Measurements from ENCODE around the gene CHD9.

Gene CHD9

DNA sequence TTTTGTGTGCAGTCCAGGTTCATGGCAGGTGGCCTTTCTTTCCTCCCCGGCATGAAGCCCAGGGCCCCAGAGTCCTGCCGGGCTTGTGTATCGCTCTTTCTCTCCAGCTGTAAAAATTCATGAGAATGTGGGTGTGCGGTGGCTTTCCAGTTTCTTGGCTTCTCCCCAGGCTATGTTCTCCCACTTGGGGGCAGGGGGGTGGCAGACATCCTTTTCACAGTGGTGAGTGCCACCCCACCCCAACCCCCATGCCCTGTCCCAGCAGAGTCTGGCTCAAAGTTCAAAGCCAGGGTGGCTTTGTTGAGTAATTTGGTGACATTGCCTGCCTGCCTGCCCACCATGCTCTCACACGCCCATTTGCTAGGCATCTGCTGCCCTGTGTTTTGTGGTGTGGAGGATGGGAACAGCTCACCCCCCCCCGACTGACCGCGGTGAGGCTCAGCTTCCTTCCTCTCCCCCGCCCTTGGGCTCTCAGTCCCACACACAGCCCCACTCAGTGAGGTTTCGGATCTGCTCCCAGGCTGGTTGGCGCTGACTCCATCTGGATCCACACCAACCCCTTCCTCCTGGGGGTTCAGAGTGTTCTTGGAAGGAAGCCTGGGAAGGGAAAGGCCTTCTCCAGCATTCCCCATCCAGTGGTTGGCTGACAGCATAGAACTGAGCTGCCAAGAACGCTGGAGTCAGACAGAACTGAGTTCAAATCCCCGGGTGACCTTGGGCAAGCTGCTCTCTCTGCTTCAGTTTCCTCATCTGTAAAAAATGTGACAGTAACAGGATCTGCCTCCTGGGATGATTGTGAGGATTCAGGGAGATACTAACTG, 36.0 kb downstream of the CHD9 start:
- no peak overlapping the region for H3K4me3 ChIP-seq (ENCODE audit: low read depth, low read length)
- TF ChIP-seq, protein P1, sequence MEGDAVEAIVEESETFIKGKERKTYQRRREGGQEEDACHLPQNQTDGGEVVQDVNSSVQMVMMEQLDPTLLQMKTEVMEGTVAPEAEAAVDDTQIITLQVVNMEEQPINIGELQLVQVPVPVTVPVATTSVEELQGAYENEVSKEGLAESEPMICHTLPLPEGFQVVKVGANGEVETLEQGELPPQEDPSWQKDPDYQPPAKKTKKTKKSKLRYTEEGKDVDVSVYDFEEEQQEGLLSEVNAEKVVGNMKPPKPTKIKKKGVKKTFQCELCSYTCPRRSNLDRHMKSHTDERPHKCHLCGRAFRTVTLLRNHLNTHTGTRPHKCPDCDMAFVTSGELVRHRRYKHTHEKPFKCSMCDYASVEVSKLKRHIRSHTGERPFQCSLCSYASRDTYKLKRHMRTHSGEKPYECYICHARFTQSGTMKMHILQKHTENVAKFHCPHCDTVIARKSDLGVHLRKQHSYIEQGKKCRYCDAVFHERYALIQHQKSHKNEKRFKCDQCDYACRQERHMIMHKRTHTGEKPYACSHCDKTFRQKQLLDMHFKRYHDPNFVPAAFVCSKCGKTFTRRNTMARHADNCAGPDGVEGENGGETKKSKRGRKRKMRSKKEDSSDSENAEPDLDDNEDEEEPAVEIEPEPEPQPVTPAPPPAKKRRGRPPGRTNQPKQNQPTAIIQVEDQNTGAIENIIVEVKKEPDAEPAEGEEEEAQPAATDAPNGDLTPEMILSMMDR (IDR thresholded peaks at IDR 0.05; ENCODE audit: low read depth, low read length): no peak
- in situ Hi-C loops (cut with HindIII; ENCODE audit: low sequenced_read_pairs): no loop called here
- DNase-seq (ENCODE audit: low read depth, low spot score): peak; percentile 99

DNA sequence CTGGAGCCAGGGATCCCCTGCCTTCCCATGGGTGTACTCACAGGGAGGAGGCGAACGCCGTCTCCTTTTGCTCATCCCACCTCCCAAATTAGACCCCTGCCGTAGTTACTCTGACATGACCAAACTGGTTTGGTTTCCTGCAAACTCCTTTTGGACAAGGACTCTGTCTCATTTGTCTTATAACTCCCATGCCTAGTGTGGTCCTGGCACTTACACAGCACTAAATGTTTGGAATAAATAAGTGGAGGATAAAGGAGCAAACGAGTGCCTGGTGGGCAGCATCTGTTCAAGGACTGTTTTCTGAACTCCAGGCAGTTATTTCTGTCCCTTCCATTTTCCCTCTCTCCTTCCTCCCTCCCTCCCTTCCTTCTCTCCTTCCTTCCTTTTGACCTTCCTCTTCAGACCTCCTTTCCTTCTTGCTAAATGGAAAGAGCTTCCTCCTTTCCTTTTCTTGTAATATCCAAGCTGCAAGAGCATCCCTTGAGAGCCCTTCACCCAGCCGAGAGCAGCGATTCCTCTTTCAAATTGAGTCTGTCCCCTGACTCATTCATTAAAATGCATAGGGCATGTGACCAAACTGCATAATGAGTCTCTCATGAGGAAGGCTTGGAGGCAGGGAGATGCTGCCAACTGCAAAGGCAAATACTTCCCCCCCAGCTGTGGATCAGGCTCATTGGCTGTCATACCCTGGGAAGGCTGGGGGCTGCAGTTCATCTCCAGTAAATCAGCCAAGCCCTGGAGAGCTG, 36.8 kb downstream of the CHD9 start:
- no peak overlapping the region for H3K4me3 ChIP-seq (ENCODE audit: low read depth, low read length)
- TF ChIP-seq, protein P1 (IDR thresholded peaks at IDR 0.05; ENCODE audit: low read depth, low read length): no peak
- DNase-seq (ENCODE audit: low read depth, low spot score): peak; percentile 94
- in situ Hi-C loops (cut with HindIII; ENCODE audit: low sequenced_read_pairs): no loop called here

DNA sequence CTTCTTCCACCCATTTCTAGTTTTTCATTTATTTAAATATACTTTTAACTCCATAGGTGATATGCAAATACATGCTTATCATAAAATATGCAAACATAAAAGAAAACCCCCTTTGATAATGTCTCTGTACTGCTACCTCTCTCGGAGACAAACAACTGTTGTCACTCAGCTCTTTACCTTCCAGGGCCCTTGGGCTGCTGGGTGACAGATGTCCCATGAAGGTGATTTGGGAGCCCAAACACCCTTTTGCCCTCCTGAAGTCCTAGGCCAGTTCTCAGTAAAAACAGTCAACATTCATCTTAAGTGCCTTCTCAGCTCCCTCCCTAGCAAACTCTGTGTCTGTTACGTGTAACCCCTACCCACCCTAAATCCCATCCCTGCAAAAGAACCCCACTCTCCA, 37.5 kb downstream of the CHD9 start:
- H3K4me3 ChIP-seq (ENCODE audit: low read depth, low read length): no peak overlapping the region
- DNase-seq (ENCODE audit: low read depth, low spot score): no peak
- TF ChIP-seq, protein P1 (IDR thresholded peaks at IDR 0.05; ENCODE audit: low read depth, low read length): no peak
- in situ Hi-C loops (cut with HindIII; ENCODE audit: low sequenced_read_pairs): no loop called here

DNA sequence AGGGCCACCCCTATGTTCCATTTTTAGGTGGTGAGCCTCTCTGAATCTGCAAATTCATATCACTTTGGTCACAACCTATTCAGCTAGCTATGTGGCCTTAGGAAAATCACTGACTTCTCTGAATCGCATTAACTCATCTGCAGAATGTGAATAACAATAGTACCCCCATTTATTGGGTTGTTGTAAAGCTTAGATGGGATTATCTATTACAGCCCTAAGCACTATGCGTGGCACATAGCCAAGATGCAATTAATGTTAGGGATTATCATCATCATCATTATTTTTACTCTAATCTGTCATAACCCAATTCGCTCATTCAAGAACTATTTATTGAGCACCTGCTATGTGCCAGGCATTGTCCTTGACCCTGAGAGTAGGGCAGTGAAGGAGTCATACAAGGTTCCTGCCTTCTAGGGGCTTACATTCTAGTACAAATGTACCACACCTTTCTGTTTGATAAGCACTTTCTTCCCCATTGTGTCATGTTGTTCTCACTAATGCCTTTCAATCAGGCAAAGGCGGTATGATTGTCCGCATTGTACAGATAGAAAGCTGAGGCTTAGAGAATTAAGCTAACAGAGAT, 38.5 kb downstream of the CHD9 start:
- TF ChIP-seq, protein P1 (IDR thresholded peaks at IDR 0.05; ENCODE audit: low read depth, low read length): no peak
- in situ Hi-C loops (cut with HindIII; ENCODE audit: low sequenced_read_pairs): no loop called here
- no peak overlapping the region for H3K4me3 ChIP-seq (ENCODE audit: low read depth, low read length)
- DNase-seq (ENCODE audit: low read depth, low spot score): no peak

DNA sequence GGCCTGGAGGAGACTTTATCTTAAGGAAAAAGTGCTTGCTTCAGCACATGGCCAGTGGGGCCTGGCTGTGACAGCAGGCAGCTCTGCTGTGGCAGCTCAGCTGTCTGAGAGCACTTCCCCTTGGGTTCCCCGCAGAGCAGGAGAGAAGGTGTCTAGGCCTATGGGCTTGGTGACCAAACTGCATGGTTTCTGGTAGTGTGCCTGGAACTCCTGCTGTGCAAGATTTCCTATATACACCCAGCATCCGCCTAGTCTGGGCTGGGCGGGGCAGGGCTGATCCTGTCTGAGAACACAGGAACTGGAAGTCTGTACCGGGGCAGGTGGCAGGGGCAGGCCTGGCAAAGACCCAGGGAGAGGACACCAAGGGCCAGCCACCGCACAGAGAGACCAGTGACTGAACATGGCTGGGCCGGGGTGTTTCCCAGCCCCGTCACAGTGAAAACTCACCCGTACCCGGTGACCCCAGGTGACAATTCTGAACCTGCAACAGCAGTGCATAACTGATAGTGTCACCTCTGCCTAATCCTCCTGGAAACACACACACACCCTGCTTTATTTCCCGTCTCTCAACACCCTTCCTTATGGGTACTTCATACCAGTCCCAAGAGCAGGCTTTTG, 39.3 kb downstream of the CHD9 start:
- in situ Hi-C loops (cut with HindIII; ENCODE audit: low sequenced_read_pairs): no loop called here
- DNase-seq (ENCODE audit: low read depth, low spot score): peak; percentile 56
- TF ChIP-seq, protein P1 (IDR thresholded peaks at IDR 0.05; ENCODE audit: low read depth, low read length): no peak
- no peak overlapping the region for H3K4me3 ChIP-seq (ENCODE audit: low read depth, low read length)

DNA sequence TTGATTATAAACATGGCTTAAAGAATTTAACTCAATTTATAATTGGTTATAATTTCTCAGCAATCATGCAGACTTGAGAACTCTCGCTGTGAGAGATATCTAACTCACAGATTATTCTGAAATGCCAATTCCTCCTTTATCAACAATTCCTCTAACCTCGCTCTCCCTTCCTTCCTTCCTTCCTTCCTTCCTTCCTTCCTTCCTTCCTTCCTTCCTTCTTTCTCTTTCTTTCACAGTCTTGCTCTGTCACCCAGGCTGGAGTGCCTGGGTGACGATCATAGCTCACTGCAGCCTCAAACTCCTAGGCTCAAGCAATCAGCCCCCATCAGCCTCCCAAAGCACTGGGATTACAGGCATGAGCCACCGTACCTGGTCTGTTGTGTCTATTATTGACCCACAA, 42.4 kb downstream of the CHD9 start:
- TF ChIP-seq, protein P1 (IDR thresholded peaks at IDR 0.05; ENCODE audit: low read depth, low read length): no peak
- no peak for DNase-seq (ENCODE audit: low read depth, low spot score)
- H3K4me3 ChIP-seq (ENCODE audit: low read depth, low read length): no peak overlapping the region
- in situ Hi-C loops (cut with HindIII; ENCODE audit: low sequenced_read_pairs): no loop called here
